Embryonic facial prominence (tissue), 1 donor: ENCODE data around the gene LEPR.

Source experiments
- DNase-seq: peaks from one replicate; pipeline ENCODE4 v3.0.0-alpha.2; 2016; ENCODE audit errors: extremely low spot score

LEPR gene

GRCh38 chr1:65412256-65412983, 8.0 kb upstream of the LEPR start:
- no peak for DNase-seq

GRCh38 chr1:65412984-65413375, 7.5 kb upstream of the LEPR start:
- DNase-seq, result no peak

GRCh38 chr1:65414538-65414937, 5.9 kb upstream of the LEPR start:
- DNase-seq, result no peak

GRCh38 chr1:65416767-65417166, 3.7 kb upstream of the LEPR start:
- DNase-seq, result no peak

GRCh38 chr1:65417729-65418128, 2.7 kb upstream of the LEPR start:
- no peak for DNase-seq

GRCh38 chr1:65418522-65419185, 1.8 kb upstream of the LEPR start:
- DNase-seq, result no peak

GRCh38 chr1:65419681-65420589, 533 bp upstream of the LEPR start:
- DNase-seq, result peak; percentile 98

- no peak for DNase-seq
These were observed 1.0 kb downstream of the LEPR start for GRCh38 chr1:65421351-65422025.

- DNase-seq, result no peak
These were observed 2.1 kb downstream of the LEPR start for GRCh38 chr1:65422241-65423203.

GRCh38 chr1:65423884-65424572, 3.6 kb downstream of the LEPR start:
- DNase-seq, result no peak

- no peak for DNase-seq
These were observed 4.1 kb downstream of the LEPR start for GRCh38 chr1:65424573-65424889.

- DNase-seq, result no peak
These were observed 4.5 kb downstream of the LEPR start for GRCh38 chr1:65425006-65425405.

- DNase-seq, result no peak
These were observed 5.2 kb downstream of the LEPR start for GRCh38 chr1:65425697-65426096.

GRCh38 chr1:65429078-65429477, 8.6 kb downstream of the LEPR start:
- DNase-seq, result no peak

GRCh38 chr1:65429806-65430205, 9.3 kb downstream of the LEPR start:
- no peak for DNase-seq

GRCh38 chr1:65431111-65431705, 10.7 kb downstream of the LEPR start:
- no peak for DNase-seq

GRCh38 chr1:65432918-65433317, 12.4 kb downstream of the LEPR start:
- DNase-seq, result no peak

GRCh38 chr1:65434255-65434654, 13.8 kb downstream of the LEPR start:
- DNase-seq, result no peak

GRCh38 chr1:65434760-65435159, 14.3 kb downstream of the LEPR start:
- DNase-seq, result no peak

GRCh38 chr1:65435987-65436386, 15.5 kb downstream of the LEPR start:
- no peak for DNase-seq
